T-helper 17 cell (primary cell): ENCODE data around the gene TSPAN14. TPM values are rescaled to one million over a fixed set of nuclear protein-coding genes. Genes with fewer than 3 reads are reported as not detected.
A peak's percentile ranks its signal among the peaks of the same experiment; 100 is the strongest.

Experiments used
- ATAC-seq: fragments of 150-1000 bp; cut with Tn5 transposase; 2 replicates; pipeline ENCODE4 v1.10.0; 2021; ENCODE audit warnings: mild to moderate bottlenecking, moderate library complexity
- DNase-seq, 3 donors: peaks; one replicate each; pipeline versions ENCODE4 v3.0.0 to v3.0.0-alpha.2; 2020 to 2021
- H3K9me3 ChIP-seq: one replicate; pipeline ENCODE4 v1.7.0; 2013; ENCODE audit warnings: low read length, mild to moderate bottlenecking; ENCODE audit not compliant: control insufficient read depth, poor library complexity, severe bottlenecking
- H3K27ac Mint-ChIP-seq: one replicate; pipeline ENCODE4 v1.8.0; 2022; ENCODE audit warnings: mild to moderate bottlenecking, moderate library complexity, mixed read lengths
- H3K27me3 Mint-ChIP-seq: one replicate; pipeline ENCODE4 v1.8.0; 2022; ENCODE audit warnings: mixed read lengths
- H3K36me3 Mint-ChIP-seq: one replicate; pipeline ENCODE4 v1.8.0; 2022; ENCODE audit warnings: low read depth, mixed read lengths
- H3K4me1 Mint-ChIP-seq: one replicate; pipeline ENCODE4 v1.8.0; 2022; ENCODE audit warnings: mild to moderate bottlenecking, mixed read lengths
- H3K4me3 Mint-ChIP-seq: one replicate; pipeline ENCODE4 v1.8.0; 2022; ENCODE audit warnings: mild to moderate bottlenecking, moderate library complexity, mixed read lengths
- total RNA-seq, 4 donors: library from RNA in 2 of 4; stranded (reverse) in 2 of 4; gene quantifications; one replicate each; pipeline ENCODE4 v1.2.3 and lab custom pipeline; 2022 to 2026

Gene TSPAN14
- total RNA-seq, 2 donors from 2014 or later, result 118 to 139 TPM

DNA sequence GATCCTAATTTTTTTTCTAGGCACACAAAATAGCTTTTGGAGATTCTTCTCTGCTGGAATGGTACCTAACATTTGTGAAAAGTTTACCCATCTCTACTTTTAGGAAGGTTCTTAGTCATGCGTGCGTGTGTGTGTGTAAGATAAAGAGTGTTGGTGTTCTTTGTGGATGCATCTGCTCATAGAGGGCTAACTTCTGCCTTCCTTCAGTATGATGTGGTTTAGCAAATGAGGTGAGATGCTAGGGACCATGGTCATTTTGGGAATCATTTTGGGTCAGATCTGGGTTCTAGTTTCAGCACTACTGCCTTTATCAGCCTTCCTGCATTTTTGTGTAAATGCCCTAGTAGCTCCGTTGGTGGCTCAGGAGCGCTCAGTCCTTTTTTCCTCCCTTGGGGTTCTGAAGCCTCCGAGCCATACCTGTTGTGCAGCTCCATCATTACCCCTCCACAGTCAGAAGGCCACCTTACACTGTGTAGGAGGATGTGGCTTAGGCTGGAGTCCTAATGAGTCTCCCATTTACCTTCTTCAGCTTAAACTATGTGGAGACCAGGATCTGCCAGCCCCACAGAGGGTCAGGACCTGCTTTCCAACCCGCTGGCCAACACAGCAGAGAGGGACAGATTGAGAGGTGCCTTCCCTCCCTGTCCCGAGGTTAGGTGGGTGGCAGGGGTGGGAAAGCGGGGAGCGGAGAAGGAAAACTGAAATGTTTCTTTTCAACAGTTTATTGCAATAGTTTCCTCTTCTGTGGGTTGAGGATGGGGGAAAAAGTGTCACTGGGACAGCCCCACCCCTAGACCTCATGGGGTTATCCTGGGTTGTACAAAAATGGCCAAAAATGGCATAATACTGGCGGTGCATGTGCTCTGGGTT lies 31.2 kb downstream of the TSPAN14 start:
- DNase-seq, result no peak
- H3K4me1 Mint-ChIP-seq, result peaks cover 69% of the 10 kb centered on the region

DNA sequence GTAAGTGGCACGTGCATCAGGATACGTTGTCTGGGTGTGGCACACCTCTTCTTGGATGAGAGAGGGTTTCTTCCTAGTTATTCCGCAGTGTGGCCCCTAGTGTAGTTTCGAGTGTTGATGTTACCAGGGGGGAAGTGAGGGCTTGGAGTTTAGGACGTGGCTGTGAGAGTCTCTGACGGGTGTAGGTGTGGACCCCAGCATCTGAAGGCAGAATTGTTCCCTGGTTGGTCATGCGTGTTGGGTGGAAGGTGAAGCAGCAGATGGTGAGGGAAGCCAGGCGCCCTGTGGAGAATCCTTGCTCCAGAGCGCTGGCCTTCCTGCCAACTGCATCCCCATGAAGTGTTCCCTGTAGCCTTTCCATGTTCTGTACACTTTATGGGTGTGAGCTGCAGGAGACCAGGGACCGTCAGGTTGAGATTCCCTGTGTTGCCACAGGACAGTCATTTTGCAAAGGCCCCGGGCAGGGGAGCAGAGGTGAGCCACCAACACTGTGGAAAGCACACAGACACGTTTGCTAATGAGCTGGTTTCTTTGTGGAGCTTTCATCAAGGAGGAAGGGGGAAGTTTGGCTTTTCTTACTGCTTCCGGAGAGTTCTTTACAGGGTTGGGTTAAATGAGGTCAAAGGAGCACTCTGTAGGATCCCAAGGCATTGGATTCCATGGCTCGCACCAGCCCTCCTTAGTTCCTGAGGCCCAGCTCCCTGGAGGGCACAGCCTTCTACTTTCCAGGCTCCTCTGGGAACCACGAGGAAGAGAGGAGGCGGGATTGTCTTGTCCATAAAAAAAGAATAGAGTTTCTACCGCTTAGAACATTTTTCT lies 32.0 kb downstream of the TSPAN14 start:
- peaks cover 12% of the 10 kb centered on the region for H3K36me3 Mint-ChIP-seq

More for the DNA sequence above, 31.2 kb downstream of the TSPAN14 start:
- no peaks in the 10 kb centered on the region for H3K9me3 ChIP-seq
- ATAC-seq, result no peak
- Mint-ChIP-seq H3K36me3 (peaks cover 8% of the 10 kb centered on the region), H3K27me3 (no peaks in the 10 kb centered on the region), H3K4me3 (peak overlapping the region; percentile 92), H3K27ac (peak overlapping the region; percentile 97)

DNA sequence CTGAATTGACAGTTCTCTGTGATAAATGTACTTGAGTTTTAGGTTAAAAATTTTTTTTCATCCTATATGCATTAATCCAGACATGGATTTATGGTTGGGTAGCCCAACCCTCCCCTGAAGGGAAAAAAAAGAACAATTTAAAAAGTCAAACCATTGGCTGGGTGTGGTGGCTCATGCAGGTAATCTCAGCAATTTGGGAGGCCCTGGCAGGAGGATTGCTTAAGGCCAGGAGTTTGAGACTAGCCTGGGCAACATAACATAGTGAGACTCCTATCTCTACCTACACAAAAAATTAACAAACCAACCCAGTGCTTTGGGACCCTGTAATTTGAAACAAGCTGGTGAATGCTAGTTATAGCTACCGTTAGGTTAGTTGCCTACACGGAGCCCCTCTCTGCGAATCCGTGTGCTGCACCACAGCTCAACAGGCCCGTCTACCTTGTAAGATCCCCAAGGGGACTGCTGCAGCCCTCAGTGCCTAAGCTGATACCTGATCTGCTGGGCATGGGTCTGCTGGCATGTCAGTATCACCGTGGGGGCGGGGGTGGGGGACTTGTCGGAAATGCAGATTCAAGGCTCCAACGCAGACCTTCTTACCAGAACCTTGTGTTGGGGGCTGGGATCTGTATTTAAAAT lies 32.8 kb downstream of the TSPAN14 start:
- H3K4me3 Mint-ChIP-seq, result peak overlapping the region; percentile 92
- H3K36me3 Mint-ChIP-seq, result peaks cover 15% of the 10 kb centered on the region

More for the DNA sequence above, 32.0 kb downstream of the TSPAN14 start:
- no peaks in the 10 kb centered on the region for H3K9me3 ChIP-seq
- Mint-ChIP-seq H3K4me3 (peak overlapping the region; percentile 92), H3K27ac (peak overlapping the region; percentile 97), H3K4me1 (peaks cover 74% of the 10 kb centered on the region), H3K27me3 (no peaks in the 10 kb centered on the region)
- no peak for DNase-seq
- peak; percentile 35 for ATAC-seq

DNA sequence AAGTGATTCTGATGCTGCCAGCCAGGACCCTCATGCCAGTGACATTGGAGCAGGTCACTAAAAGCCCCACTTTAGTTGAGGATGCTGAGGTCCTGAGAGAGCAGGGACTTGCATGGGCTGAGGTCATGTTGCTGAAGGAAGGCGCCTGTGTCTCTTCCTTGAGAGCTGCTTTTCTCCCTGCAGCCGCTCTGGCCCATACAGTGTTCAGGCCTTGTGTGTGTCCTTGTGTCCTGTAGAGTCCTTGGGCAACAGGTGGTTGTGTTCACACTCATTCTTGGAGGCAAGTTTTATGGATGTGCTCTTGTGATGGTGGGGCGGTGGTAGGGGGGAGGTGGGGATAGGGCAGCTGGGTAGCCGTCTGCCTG lies 33.3 kb downstream of the TSPAN14 start:
- DNase-seq, result no peak
- no peak for ATAC-seq
- Mint-ChIP-seq H3K27me3 (no peaks in the 10 kb centered on the region), H3K27ac (peak overlapping the region; percentile 97), H3K4me3 (peak overlapping the region; percentile 92), H3K36me3 (peaks cover 15% of the 10 kb centered on the region), H3K4me1 (peaks cover 75% of the 10 kb centered on the region)
- H3K9me3 ChIP-seq, result no peaks in the 10 kb centered on the region

More for the DNA sequence above, 32.8 kb downstream of the TSPAN14 start:
- Mint-ChIP-seq H3K4me1 (peaks cover 73% of the 10 kb centered on the region), H3K27me3 (no peaks in the 10 kb centered on the region), H3K27ac (peak overlapping the region; percentile 97)
- ATAC-seq (no peak), DNase-seq (no peak)
- H3K9me3 ChIP-seq, result no peaks in the 10 kb centered on the region

DNA sequence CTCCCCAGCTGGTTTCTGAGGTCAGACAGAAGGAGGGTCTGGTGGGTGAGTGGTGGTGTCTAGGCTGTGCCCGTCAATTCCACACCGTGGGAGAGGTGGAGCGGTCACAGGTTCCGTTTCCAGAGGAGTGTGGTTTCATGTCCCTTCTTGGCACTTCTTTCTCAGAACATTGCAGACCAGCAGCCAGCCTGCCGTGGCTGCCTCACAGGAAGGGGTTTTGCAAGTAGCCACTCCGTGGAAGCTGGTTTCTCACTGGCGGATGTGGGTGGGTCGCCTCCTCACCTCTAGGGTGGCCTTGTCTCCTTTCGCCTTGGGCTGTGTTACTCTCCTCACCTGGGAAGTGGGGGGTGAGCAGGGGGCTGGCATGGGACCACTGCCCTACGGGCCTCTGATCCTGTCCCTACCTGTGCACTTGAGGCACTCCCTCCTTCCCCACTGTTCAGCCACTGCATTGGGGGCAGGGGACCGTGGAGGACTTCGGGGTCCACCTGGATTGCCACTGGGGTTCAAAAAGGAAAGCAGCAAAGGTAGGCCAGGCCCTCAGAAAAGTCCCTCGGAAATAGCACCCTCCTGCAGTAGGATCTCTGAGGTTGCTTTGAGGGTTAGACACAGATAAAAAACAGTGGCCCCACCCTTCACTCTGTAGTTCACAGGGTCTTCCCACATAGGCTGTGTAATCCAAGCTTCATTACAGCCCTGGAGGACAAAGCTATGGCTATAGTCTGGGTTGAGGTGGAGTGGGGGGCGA lies 33.9 kb downstream of the TSPAN14 start:
- Mint-ChIP-seq H3K27me3 (no peaks in the 10 kb centered on the region), H3K27ac (peak overlapping the region; percentile 97), H3K4me1 (peaks cover 78% of the 10 kb centered on the region), H3K36me3 (peaks cover 15% of the 10 kb centered on the region), H3K4me3 (peak overlapping the region; percentile 92)
- peak in 2 of 3 donors; percentile 32 to 44 for DNase-seq
- ATAC-seq, result peak; percentile 81
- no peaks in the 10 kb centered on the region for H3K9me3 ChIP-seq

DNA sequence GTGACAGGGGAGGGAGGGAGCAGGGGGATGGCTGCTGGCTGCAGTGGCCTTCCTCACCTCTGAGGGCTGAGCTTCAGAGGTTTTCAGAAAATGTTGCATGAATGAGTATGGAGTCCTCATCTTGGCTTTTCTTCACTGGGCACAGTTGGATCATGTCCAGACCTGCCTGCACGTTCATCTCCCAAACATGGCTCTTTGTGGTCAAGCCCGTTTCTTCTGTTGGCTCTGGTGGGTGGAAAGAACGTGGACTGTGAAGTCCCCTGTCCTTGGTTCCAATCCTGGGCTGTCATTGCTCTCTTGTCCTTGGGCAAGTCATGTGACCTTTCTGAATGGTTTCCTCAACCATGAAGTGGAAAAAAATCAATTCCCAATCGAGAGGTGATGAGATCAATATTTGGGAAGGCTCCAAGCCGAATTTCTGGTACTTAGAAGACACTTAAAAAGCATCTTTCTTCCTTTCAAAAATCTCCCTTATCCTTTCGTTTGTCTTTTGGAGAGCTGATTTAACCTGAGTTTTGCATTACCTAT lies 34.5 kb downstream of the TSPAN14 start:
- DNase-seq, result no peak
- Mint-ChIP-seq H3K36me3 (peaks cover 19% of the 10 kb centered on the region), H3K27me3 (no peaks in the 10 kb centered on the region), H3K27ac (peak overlapping the region; percentile 97), H3K4me3 (peak overlapping the region; percentile 92), H3K4me1 (peaks cover 84% of the 10 kb centered on the region)
- no peak for ATAC-seq
- no peaks in the 10 kb centered on the region for H3K9me3 ChIP-seq

DNA sequence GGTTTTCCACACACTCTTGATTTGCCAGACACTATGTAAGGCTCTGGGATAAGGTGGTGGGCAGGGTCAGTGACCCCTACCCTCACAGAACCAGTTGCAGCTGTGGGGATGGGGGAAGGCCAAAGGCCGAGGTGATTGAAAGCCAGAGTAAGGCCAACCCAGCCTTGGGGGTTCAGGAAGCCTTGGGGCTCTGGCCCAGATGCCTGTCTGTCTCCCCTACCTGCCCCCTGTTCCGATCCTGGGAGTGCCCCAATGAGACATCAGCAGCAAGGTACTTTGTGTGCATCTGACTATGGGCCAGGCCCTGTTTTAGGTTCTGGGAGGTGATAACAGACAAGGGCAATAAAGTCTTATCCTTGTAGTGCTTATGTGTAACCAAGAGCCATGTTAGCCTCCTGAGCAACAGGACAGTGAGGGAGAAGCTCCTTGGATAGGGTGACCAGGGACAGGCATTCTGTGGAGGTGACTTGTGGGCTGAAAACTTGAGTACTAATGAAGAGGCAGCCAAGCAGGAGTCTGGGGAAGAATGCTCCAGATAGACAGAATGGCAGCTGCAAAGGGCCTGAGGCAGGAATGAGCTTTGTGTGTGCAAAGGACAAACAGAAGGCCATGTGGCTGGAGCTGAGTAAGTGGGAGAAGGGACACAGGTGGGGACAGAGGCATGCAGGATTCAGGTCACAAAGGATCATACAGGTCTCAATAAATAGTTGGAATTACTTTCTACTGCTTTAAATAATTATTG lies 35.4 kb downstream of the TSPAN14 start:
- Mint-ChIP-seq H3K36me3 (peaks cover 19% of the 10 kb centered on the region), H3K4me3 (peak overlapping the region; percentile 92), H3K4me1 (peaks cover 86% of the 10 kb centered on the region), H3K27ac (peak overlapping the region; percentile 97), H3K27me3 (no peaks in the 10 kb centered on the region)
- H3K9me3 ChIP-seq, result no peaks in the 10 kb centered on the region
- DNase-seq (no peak), ATAC-seq (no peak)

DNA sequence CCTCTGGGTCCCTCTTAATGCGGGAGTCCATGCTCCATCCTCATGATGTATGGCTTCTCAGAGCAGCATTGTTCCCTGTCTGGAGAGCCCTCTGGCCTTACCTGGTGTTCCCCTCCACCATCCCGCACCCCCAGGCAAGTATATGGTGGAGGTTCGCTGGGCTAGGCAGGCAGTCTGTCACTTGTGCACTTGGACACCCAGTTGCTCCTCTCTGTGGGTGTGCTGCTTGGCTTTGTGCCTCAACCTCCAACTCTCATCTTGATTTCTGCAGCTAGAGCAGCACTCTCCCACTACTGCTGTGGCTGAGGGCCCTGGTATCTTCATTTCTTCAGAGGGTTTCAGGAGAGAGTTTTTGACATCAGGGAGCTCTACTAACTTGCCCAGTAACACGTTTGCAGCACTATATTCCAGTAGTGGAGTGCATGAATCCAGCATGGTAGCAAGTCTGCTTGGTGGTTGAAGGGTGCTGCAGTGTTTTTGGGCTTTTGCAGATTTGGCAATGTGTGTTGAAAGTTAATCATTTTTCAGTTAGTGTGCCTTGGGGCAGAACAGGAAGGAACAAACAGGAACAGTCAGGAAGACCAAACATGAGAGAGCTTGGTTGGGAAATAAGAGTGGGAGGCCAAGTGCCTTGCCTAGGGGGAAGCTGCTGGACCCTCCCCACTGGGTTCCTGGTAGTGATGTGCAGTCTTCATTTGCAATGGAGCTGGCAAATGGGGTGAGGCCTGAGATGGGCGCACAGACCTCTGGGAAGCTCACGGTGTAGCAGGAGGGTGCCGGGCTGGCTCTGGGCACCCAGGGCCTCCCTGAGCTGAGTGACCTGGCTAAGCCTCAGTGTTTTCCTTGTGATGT lies 37.4 kb downstream of the TSPAN14 start:
- H3K9me3 ChIP-seq, result no peaks in the 10 kb centered on the region
- Mint-ChIP-seq H3K4me1 (peaks cover 83% of the 10 kb centered on the region), H3K36me3 (peaks cover 21% of the 10 kb centered on the region), H3K27ac (peak overlapping the region; percentile 97), H3K4me3 (peak overlapping the region; percentile 15), H3K27me3 (no peaks in the 10 kb centered on the region)
- DNase-seq (no peak), ATAC-seq (no peak)

DNA sequence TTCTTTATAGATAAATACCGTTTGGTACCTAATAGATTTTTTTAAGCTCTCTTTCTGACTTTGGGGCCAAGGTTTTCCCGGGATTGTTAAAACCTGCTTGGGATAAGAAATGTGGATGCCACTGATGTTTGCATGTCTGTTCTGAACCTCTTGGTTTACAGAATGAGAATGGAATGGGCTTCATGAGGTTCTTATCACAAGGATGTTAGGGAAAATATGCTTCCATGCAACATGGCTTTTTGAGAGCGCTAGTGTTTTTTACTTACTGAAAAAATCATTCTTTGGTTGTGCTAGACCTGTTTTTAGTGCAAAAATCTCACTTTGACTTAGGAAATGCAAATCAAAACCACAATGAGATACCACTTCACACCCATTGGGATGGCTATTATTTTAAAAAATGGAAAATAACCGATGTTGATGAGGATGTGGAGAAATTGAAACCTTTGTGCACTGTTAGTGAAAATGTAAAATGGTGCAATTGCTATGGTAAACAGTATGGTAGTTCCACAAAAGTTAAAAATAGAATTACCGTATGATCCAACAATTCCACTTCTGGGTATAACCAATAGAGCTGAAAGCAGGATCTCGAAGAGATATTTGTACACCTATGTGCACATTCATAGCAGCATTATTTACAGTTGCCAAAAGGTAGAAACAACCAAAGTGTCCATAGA lies 38.9 kb downstream of the TSPAN14 start:
- Mint-ChIP-seq H3K36me3 (peaks cover 24% of the 10 kb centered on the region), H3K4me1 (peaks cover 86% of the 10 kb centered on the region), H3K27me3 (no peaks in the 10 kb centered on the region), H3K27ac (peak overlapping the region; percentile 93), H3K4me3 (peak overlapping the region; percentile 87)
- H3K9me3 ChIP-seq, result no peaks in the 10 kb centered on the region
- DNase-seq (no peak), ATAC-seq (no peak)

DNA sequence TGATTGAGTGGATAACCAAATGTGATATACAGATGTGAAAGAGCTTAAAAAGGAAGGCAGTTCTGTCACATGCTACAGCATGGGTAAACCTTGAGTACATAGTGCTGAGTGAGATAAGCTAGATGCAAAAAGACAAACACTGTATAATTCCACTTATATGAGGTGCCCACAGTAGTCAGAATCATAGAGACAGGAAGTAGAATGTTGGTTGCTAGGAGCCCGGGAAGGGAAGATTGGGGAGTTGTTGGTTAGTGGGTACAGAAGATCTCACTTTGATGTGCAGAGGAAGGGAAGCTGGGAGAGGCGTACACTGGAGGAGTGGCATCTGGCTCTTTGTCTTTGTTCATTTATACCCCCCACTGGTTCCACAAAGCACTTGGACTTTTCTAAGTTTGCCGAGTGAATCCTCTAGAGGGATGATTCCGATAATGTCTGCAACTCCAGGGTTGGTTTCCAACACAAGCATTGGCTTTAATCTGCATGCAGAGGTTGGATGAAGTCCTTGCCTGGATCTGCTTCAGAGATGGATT lies 39.5 kb downstream of the TSPAN14 start:
- H3K27me3 Mint-ChIP-seq, result no peaks in the 10 kb centered on the region
- peaks cover 87% of the 10 kb centered on the region for H3K4me1 Mint-ChIP-seq
- H3K27ac Mint-ChIP-seq, result peak overlapping the region; percentile 93
- H3K36me3 Mint-ChIP-seq, result peaks cover 24% of the 10 kb centered on the region
- peak; percentile 73 for ATAC-seq
- H3K9me3 ChIP-seq, result no peaks in the 10 kb centered on the region
- no peak for DNase-seq
- peak overlapping the region; percentile 87 for H3K4me3 Mint-ChIP-seq
